C4-2B (cell line): Measurements from ENCODE around the gene OTOGL.
"Not testable (repeated sequence)": the region's sequence is repeated elsewhere in the genome, so short reads cannot be mapped to it uniquely, and the experiment has no call there.

Experiments used
- CTCF ChIP-seq: fragments of 450-650 bp; conservative IDR thresholded peaks from 2 replicates; pipeline ENCODE4 v1.5.1; 2017; ENCODE audit warnings: mild to moderate bottlenecking
- ZFX ChIP-seq: fragments of 450-650 bp; IDR thresholded peaks from 2 replicates; pipeline ENCODE4 v1.6.1; 2017

GRCh38 chr12:80149547-80150313, 50.4 kb downstream of the OTOGL start:
- not testable (repeated sequence) for TF ChIP-seq CTCF, ZFX
